T-helper 2 cell (primary cell): Measurements from ENCODE around the gene TAC3.
"Not testable (repeated sequence)": the region's sequence is repeated elsewhere in the genome, so short reads cannot be mapped to it uniquely, and the experiment has no call there.

ENCODE experiments used
- DNase-seq, 5 experiments: peaks; one replicate each; pipeline versions ENCODE4 v3.0.0 to v3.0.0-alpha.2; 2012 to 2022
- total RNA-seq, 2 donors: gene quantifications; one replicate each; lab custom pipeline; 2026; lab: John Stamatoyannopoulos, UW

Gene TAC3
- 0 to 0.07 reads per million in 2 donors for total RNA-seq

DNA sequence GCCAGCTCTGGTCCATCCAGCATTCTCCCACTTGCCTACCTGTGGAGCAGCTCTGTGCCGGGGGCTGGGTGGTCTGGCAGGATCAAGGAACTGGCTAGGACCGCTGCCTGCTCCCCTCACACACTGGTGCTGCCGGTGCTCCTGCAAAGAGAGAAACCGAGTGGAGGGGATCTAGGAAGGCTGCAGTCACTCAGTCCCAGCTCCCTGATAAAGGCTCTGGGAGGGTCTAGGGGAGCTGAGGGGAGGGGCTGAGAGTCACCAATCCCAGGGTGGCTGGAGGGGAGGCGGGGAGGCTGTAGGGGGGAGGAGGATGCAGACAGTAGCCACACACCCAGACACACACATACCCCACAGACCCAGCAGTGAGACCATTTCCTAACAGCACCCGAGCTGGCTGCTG, at the start of gene TAC3:
TSS of gene TAC3 (minus strand) at position 182 of the 400 bp plus-strand sequence. CDS start 732 bp downstream, outside the sequence.
- no peak for DNase-seq

GRCh38 chr12:57063991-57064685, 47.8 kb upstream of the TAC3 start:
- peak in 4 of 5 experiments; percentile 10 to 90 (median 48) for DNase-seq

DNA sequence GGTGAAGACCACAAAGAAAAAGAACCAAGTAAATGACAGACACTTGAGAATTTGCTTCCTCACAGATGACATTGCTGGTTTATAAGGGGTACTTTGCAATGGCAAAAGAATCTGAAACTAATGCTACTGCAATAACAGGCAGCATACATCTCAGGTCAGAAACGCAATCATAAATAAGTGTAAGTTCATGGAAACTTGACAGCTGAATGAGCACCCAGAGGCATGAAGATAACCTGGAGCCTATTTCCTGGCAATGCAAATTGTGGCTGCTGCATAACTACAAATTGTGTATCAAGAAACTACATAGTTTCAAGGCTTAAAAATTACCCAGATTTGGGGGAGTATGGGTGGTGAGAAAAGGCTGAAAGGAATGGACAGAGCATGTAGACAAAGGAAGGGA, 42.1 kb upstream of the TAC3 start:
- no peak for DNase-seq

GRCh38 chr12:57057067-57057751, 40.9 kb upstream of the TAC3 start:
- no peak for DNase-seq

DNA sequence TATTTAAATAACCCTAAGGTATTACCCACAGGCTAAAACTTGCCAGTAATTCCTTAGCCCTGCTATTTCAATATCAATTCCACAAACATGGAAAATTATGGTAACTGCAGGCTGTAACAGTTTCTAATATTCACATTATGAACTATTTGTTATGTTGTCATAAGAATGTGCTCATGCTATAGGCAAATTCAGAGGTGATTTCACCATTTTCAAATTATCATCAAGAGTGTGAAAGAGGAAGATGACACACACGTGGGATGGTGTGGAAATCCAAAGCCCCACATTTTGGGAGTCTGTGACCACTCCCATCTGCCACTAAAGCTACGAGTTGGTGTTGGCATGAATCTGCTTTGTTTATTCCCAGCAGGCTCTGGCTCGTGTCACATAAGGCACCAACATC, 39.5 kb upstream of the TAC3 start:
- DNase-seq, result no peak

DNA sequence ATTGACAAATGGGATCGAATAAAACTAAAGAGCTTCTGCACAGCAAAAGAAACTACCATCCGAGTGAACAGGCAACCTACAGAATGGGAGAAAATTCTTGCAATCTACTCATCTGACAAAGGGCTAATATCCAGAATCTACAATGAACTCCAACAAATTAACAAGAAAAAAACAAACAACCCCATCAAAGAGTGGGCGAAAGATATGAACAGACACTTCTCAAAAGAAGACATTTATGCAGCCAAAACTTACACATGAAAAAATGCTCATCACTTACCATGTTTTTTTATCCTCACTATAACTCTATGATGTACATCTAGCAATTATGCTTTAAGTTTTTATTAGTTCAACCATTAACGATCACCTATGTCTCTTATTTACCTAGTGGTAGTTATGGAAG, 37.6 kb upstream of the TAC3 start:
- not testable (repeated sequence) for DNase-seq

GRCh38 chr12:57053146-57053545, 36.8 kb upstream of the TAC3 start:
- DNase-seq, result not testable (repeated sequence)

- DNase-seq, result no peak
These were observed 34.7 kb upstream of the TAC3 start for GRCh38 chr12:57051011-57051410.

DNA sequence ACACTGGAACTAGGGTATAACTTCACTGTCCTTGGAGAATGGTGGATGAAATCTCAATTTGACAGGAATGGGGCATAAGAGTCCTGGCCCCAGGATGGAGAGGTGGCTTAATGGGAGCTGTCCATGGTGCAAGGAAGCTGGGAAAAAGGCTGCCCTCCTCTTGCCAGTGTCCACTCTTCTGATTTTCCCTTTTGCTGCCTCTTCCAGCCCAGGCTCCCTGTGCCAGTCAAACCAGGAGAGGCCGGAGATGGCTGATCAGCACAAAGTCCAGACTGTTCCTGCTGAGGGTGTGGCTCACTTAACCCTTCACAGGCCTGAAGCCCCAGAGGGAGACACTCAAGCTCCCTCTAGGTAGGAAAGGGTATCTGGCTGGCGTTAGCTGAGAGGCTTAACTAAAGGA, 33.6 kb upstream of the TAC3 start, which contains the start of gene MYO1A:
TSS of gene MYO1A (minus strand) at position 240 of the 400 bp plus-strand sequence. CDS start 1,806 bp downstream, outside the sequence.
- no peak for DNase-seq

DNA sequence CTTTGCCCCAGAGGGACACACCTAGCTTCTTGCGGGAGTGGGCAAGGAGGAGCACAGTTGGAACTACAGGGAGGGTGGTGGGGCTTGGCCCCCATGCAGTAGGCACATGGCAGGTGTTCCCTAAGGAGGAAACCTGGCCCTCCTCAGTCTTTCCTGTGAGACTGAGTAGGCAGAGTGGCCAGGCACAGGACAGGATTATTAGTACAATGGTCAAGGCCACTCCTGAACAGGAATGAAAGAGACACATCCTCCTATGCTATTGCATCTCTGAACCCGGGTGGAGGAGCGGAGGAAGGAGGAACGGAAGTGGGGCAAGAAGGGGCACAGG, 32.8 kb upstream of the TAC3 start:
- DNase-seq, result no peak

DNA sequence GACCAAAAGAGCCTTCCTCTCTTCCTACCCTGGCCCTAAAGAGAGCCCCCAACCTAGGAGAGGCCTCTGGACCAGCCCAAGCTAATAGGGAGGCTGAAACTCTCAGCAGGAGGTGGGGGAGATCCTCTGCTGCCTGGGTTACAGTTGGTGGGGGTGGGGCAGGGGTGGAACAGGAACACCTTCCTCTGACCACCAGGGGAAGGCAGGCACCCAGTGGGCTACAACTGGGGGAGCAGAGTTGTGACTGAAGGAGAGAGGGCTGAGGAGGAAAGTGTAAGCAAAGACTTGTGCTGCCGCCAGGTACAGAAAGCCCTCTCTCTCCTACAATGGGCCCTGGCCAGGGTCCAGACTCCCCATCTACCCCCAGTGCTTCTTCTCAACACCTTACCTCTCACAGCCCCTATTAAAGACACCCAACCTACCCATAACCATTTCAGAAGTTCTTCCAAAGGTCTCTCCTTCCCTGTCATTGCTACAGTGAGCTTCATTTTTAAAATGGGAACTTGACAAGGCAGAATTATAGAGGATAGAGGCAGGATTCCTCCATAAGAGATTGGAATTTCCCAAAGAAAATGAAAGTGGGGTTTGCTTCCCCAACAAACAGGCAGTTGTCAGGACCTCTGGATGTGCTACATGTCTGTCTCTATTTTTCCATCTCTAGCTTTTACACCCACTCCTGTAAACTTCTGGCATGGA, 32.2 kb upstream of the TAC3 start:
- DNase-seq, result peak in 1 of 5 experiments; percentile 19

- DNase-seq, result no peak
These were observed 31.7 kb upstream of the TAC3 start for GRCh38 chr12:57047981-57048380.

DNA sequence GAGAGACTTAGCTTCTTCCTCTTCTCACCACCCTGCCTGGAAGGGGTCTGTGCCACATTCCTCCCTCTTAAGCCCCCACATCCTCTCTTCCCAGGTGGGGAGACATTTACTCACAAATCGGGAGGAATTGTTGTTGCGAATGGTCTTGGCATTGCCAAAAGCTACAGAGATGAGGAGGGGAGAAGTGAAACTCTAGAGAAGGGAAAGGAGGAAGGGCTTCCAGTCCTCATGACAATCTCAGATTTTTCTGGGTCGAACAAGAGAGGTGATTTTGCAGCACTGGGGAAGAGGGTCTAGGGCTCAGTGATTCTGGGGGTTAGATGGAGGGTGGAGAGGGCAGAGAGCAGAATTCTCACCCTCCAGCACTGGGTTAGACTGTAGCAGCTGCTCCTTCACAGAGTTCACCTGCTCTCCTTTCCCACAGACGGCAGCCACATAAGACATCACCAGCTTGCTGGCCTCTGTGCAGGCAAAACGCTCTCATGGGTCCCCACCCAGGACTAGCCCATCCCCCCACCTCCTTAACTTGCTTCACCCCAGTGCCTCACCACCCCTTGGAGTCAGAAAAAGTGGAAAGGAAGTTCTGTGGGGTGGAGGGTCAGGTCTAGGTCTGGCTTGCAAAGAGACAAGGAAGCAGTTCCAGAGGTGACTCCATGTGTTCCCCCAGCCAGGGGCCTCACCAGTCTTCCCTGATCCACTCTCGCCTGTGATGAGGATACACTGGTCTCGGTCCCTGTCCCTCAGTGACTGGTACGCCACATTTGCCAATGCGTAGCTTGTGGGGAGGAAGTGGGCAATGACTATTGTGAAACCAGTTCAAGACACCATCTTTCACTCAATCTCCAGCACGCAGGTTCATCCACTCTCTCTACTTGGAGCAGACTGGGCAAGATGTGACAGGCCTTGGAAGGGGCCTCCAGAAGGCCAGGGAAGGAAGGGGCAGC, 30.9 kb upstream of the TAC3 start:
- peak in 2 of 5 experiments; percentile 39 to 92 for DNase-seq

- no peak for DNase-seq
These were observed 29.9 kb upstream of the TAC3 start for GRCh38 chr12:57046086-57046791.

DNA sequence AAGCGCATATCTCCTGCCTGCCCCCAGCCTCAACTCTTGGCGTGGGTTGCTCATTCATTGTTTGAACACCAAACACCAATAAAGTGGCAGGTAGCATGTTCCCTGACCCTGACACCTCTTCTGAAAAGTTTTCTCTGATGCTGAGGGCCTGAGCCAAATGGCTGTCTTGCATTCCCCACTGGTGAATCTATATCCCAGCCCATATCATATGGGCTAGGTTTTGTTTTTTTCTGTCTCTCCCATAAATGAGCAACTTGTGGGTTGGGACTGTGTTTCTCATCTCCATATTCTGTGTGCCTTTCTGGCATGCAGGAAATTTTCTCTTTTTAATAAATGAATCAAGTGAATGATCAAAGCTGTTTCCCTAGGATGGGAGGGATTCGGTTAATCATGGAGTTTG, 28.6 kb upstream of the TAC3 start:
- no peak for DNase-seq

GRCh38 chr12:57044468-57044867, 28.1 kb upstream of the TAC3 start:
- no peak for DNase-seq

DNA sequence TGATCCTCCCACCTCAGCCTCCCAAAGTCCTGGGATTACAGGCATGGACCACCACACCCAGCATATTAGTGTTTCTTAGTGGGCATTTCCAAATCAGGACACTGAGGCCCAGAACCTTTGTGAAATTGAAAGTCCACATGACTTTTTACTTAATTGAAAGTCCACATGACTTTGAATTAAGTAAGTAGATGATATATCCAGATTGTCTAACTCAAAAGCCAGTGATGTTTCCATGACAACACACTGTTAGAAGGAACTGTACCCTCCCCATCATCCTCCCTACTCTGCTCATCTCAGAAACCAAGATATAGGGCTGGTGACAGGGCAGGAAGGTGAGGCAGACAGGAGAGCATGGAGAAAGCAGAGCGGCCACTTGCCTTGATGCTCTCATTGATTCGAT, 26.4 kb upstream of the TAC3 start:
- no peak for DNase-seq

DNA sequence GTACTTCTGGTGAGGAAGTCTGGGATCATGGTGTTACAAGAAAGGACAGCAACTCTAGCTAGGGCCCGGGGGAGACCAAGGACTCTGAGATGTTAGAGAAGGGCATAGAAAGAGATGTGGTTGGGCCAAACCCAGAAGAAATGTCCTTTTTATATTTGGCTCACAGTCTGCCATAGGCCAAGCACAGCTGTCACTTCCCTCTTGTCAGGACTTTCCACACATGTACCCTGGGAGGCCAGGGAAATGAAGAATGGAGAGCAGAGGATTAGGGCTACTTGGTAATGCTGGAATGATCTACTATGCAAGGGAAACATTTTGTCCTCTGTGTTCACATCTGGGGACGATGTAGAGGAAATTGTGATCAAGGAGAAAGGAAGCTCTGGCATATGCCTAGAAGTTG, 24.4 kb upstream of the TAC3 start:
- DNase-seq, result no peak

- no peak for DNase-seq
These were observed 23.9 kb upstream of the TAC3 start for GRCh38 chr12:57040211-57040610.

DNA sequence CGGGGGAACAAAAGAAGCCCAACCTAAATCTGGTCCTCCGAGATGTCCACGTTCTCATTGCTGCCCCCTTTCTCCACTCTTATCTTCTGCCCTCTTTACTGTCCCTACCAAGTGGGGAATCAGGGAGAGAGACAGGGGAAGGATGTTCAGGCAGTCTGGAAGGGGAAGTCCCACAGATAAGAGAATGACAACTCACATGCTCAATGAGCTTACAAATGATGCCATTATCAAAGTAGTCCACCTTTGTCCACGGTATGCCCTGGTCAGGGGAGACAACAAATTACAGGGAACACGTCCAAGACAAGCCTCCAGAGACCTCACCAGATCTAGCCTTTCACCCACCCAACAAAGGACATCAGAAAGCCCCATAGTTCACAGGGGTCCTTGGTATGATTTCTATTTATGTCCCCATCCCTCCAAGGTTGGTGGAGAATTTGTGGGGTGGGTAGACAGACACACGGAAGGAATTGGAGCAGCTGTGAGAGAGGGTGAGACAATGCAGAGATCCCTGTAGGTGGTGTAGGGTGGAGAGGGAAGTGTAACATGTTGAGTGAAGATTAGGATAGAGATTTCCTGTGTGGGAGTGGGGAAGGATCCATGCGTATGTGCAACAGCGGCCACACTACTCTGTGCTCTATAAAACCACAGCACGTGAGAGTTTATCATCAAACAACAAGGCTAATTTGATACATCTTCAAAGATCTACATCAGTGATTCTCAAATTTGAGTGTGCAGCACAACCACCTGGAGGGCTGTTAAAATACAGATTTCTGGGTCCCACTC, 22.9 kb upstream of the TAC3 start:
- DNase-seq, result no peak

GRCh38 chr12:57037264-57037663, 20.9 kb upstream of the TAC3 start:
- DNase-seq, result no peak
